Osteoblast (primary cell): ENCODE measurements around the gene MAGEC1. TPM values are rescaled to one million over a fixed set of nuclear protein-coding genes. Genes with fewer than 3 reads are reported as not detected.
"Not testable (repeated sequence)": the region's sequence is repeated elsewhere in the genome, so short reads cannot be mapped to it uniquely, and the experiment has no call there.

Experiments used
- DNase-seq: peaks from one replicate; pipeline ENCODE4 v3.0.0; 2011; ENCODE audit warnings: low spot score, mixed read lengths; ENCODE audit not compliant: insufficient read length; ENCODE audit errors: missing footprints
- H2AFZ ChIP-seq: 2 replicates; pipeline ENCODE4 v1.6.0; 2011; ENCODE audit warnings: mild to moderate bottlenecking, low read length
- H3K27ac ChIP-seq: 2 replicates; pipeline ENCODE4 v1.5.1; 2011; ENCODE audit warnings: mild to moderate bottlenecking, low read depth, low read length, moderate library complexity
- H3K27me3 ChIP-seq: 2 replicates; pipeline ENCODE4 v1.6.0; 2012; ENCODE audit warnings: mild to moderate bottlenecking, control low read depth, inconsistent platforms, low read length, moderate library complexity; ENCODE audit not compliant: insufficient read depth
- H3K36me3 ChIP-seq: 2 replicates; pipeline ENCODE4 v1.5.1; 2011; ENCODE audit warnings: mild to moderate bottlenecking, low read length, control low read depth, moderate library complexity; ENCODE audit not compliant: insufficient read depth
- H3K4me1 ChIP-seq: 2 replicates; pipeline ENCODE4 v1.5.1; 2011; ENCODE audit warnings: mild to moderate bottlenecking, low read length, control low read depth, moderate library complexity; ENCODE audit not compliant: insufficient read depth
- H3K4me2 ChIP-seq: 2 replicates; pipeline ENCODE4 v1.6.0; 2011; ENCODE audit warnings: mild to moderate bottlenecking, low read length; ENCODE audit not compliant: insufficient read depth
- H3K4me3 ChIP-seq: fragments of 200-600 bp; sonication (generic); 3 replicates; pipeline ENCODE4 v1.5.1; 2012; ENCODE audit warnings: mild to moderate bottlenecking, low read length, inconsistent platforms; ENCODE audit not compliant: insufficient read depth
- H3K79me2 ChIP-seq: 2 replicates; pipeline ENCODE4 v1.6.0; 2012; ENCODE audit warnings: mild to moderate bottlenecking, low read length, control low read depth, inconsistent platforms; ENCODE audit not compliant: insufficient read depth
- H3K9me3 ChIP-seq: 2 replicates; pipeline ENCODE4 v1.5.1; 2011; ENCODE audit warnings: low read depth, low read length, control low read depth
- H4K20me1 ChIP-seq: 2 replicates; pipeline ENCODE4 v1.6.0; 2012; ENCODE audit warnings: mild to moderate bottlenecking, low read length, control low read depth; ENCODE audit not compliant: insufficient read depth
- total RNA-seq: library from RNA; depleted of rRNA; stranded (reverse); fragments of >200 nt; gene quantifications from 2 replicates; pipeline ENCODE4 v1.2.3, GENCODE V29; 2012
- TF ChIP-seq, protein P1 (sequence below): IDR thresholded peaks from 2 replicates; pipeline ENCODE4 v1.5.1; 2011; ENCODE audit warnings: mild to moderate bottlenecking, low read depth, low read length, moderate library complexity; ENCODE audit errors: extremely low read depth

The MAGEC1 gene, protein sequence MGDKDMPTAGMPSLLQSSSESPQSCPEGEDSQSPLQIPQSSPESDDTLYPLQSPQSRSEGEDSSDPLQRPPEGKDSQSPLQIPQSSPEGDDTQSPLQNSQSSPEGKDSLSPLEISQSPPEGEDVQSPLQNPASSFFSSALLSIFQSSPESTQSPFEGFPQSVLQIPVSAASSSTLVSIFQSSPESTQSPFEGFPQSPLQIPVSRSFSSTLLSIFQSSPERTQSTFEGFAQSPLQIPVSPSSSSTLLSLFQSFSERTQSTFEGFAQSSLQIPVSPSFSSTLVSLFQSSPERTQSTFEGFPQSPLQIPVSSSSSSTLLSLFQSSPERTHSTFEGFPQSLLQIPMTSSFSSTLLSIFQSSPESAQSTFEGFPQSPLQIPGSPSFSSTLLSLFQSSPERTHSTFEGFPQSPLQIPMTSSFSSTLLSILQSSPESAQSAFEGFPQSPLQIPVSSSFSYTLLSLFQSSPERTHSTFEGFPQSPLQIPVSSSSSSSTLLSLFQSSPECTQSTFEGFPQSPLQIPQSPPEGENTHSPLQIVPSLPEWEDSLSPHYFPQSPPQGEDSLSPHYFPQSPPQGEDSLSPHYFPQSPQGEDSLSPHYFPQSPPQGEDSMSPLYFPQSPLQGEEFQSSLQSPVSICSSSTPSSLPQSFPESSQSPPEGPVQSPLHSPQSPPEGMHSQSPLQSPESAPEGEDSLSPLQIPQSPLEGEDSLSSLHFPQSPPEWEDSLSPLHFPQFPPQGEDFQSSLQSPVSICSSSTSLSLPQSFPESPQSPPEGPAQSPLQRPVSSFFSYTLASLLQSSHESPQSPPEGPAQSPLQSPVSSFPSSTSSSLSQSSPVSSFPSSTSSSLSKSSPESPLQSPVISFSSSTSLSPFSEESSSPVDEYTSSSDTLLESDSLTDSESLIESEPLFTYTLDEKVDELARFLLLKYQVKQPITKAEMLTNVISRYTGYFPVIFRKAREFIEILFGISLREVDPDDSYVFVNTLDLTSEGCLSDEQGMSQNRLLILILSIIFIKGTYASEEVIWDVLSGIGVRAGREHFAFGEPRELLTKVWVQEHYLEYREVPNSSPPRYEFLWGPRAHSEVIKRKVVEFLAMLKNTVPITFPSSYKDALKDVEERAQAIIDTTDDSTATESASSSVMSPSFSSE
- not detected in 2 replicates for total RNA-seq

DNA sequence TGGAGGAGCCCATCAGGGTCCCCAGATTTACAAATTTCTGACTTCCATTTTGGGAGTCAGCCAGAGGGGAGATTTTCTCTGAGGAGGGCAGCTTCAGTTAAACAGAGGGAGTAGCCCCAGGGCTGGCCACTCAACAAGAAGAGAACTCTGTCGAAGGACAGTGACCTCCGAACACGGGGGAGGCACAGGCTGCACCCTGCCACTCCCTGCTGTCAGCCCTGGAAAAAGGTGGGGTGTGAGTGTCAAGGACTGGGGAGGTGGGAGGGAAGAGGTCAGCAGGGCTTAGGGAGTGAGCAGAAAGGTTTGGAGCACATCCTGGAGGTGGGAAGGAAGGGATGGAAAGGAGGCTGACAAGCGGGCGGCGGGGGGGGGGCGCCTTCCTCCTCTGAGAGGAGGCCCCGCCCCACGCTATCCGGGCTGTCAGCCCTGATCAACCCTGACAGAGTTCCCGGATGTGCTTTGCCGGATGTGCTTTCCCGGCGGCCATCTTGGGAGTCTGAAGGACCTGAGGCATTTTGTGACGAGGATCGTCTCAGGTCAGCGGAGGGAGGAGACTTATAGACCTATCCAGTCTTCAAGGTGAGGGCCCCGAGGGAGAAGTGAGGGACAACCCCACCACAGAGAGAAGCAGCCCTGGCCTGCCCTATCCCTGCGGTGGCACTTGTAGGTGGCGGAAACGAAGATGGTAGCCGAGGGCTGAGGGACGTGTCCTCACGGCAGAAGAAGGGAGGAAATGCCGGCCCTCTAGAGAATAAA is at the start of gene MAGEC1:
Gene MAGEC1, plus strand, starts transcription at position 495 of the 756 bp plus-strand sequence. CDS start 1,179 bp downstream, outside the sequence.
- H3K4me2 ChIP-seq: no peak within 1 kb of the TSS
- DNase-seq: no peak
- H3K4me1 ChIP-seq: no peaks in the 10 kb centered on the region
- no peak within 1 kb of the TSS for H2AFZ ChIP-seq
- H4K20me1 ChIP-seq: no peaks in the 10 kb centered on the region
- H3K4me3 ChIP-seq: no peak within 1 kb of the TSS
- no peaks in the 10 kb centered on the region for H3K36me3 ChIP-seq
- no peak within 1 kb of the TSS for H3K27ac ChIP-seq
- TF ChIP-seq, protein P1, sequence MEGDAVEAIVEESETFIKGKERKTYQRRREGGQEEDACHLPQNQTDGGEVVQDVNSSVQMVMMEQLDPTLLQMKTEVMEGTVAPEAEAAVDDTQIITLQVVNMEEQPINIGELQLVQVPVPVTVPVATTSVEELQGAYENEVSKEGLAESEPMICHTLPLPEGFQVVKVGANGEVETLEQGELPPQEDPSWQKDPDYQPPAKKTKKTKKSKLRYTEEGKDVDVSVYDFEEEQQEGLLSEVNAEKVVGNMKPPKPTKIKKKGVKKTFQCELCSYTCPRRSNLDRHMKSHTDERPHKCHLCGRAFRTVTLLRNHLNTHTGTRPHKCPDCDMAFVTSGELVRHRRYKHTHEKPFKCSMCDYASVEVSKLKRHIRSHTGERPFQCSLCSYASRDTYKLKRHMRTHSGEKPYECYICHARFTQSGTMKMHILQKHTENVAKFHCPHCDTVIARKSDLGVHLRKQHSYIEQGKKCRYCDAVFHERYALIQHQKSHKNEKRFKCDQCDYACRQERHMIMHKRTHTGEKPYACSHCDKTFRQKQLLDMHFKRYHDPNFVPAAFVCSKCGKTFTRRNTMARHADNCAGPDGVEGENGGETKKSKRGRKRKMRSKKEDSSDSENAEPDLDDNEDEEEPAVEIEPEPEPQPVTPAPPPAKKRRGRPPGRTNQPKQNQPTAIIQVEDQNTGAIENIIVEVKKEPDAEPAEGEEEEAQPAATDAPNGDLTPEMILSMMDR: no peak
- H3K79me2 ChIP-seq: no peaks in the 10 kb centered on the region
- H3K9me3 ChIP-seq: no peaks in the 10 kb centered on the region
- no peaks in the 10 kb centered on the region for H3K27me3 ChIP-seq

DNA sequence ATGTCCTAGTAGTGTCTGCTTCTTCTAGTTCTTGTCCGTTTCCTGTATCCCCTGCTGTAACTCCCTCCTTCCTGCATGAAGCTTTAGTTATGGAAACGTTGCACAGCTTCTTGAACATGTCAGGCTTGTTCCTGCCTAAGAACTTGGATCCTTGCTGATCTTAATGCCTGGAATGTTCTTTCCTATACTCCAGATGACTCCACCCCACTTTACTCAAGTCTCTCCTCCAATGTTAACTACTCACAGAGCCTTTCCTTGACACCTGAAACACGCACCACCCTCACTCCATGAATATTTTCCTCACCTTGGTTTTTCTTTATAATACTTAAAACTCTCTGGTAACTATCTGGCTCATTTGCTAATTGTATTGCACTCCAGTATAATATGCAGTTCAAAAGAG is 46.2 kb upstream of the MAGEC1 start:
- Histone ChIP-seq H3K27me3 (no peaks in the 10 kb centered on the region), H3K36me3 (no peaks in the 10 kb centered on the region), H2AFZ (no peak overlapping the region), H3K9me3 (no peaks in the 10 kb centered on the region), H3K79me2 (no peaks in the 10 kb centered on the region), H3K4me3 (no peak overlapping the region), H3K4me2 (no peak overlapping the region), H3K4me1 (no peaks in the 10 kb centered on the region), H3K27ac (no peak overlapping the region), H4K20me1 (no peaks in the 10 kb centered on the region)
- TF ChIP-seq, protein P1: no peak
- no peak for DNase-seq

DNA sequence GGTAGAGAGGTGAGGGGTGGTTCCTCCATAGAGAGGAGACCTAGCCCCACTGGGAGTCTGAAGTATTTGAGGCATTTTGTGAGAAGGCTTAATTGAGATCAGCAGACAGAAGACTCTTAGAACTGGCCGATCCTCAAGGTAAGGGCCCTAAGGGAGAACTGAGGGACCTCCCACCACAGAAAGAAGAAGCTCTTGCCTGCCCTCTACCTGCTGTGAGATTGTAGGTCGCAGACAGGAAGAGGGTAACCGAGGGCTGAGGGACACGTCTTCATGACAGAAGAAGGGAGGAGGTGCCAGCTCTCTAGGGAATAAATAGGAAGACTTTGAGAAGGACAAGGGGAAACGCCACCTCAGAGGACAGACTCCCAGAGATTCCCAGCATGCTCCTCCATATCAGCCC is 24.1 kb upstream of the MAGEC1 start:
- no peak overlapping the region for H3K4me2 ChIP-seq
- no peak overlapping the region for H3K4me3 ChIP-seq
- no peaks in the 10 kb centered on the region for H3K27me3 ChIP-seq
- H3K27ac ChIP-seq: no peak overlapping the region
- H3K79me2 ChIP-seq: no peaks in the 10 kb centered on the region
- no peak for DNase-seq
- H3K4me1 ChIP-seq: no peaks in the 10 kb centered on the region
- peaks cover 3% of the 10 kb centered on the region for H3K9me3 ChIP-seq
- H4K20me1 ChIP-seq: no peaks in the 10 kb centered on the region
- no peak overlapping the region for H2AFZ ChIP-seq
- TF ChIP-seq, protein P1: no peak
- no peaks in the 10 kb centered on the region for H3K36me3 ChIP-seq

DNA sequence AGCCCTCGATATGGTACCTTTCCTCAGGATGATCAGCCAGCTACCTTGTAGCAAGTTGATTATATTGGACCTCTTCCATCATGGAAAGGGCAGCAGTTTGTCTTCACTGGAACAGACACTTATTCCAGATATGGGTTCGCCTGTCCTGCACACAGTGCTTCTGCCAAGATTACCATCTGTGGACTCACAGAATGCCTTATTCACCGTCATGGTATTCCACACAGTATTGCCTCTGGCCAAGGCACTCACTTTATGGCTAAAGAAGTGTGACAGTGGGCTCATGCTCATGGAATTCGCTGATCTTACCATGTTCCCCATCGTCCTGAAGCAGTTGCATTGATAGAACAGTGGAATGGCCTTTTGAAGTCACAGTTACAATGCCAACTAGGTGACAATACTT is 14.9 kb upstream of the MAGEC1 start:
- H3K4me2 ChIP-seq, DNase-seq, H4K20me1 ChIP-seq: not testable (repeated sequence)

More for the DNA sequence above, 14.9 kb upstream of the MAGEC1 start:
- not testable (repeated sequence) for H3K9me3 ChIP-seq, H3K36me3 ChIP-seq, H3K4me1 ChIP-seq, H3K27ac ChIP-seq, H3K4me3 ChIP-seq, H2AFZ ChIP-seq, H3K27me3 ChIP-seq, H3K79me2 ChIP-seq
